Muscle layer of duodenum (tissue), 2 donors: ENCODE data around the gene TTBK2.

Experiments
- H3K27ac ChIP-seq: one replicate; pipeline ENCODE4 v1.7.0; 2013; ENCODE audit warnings: mild to moderate bottlenecking, low read length
- H3K27me3 ChIP-seq: one replicate; pipeline ENCODE4 v1.7.0; 2013; ENCODE audit warnings: low read depth, mild to moderate bottlenecking, control low read depth, low read length
- H3K36me3 ChIP-seq, 2 donors: one replicate each; pipeline ENCODE4 v1.7.0; 2013; ENCODE audit warnings: low read length in 2 of 2, control low read depth in 1 of 2, mild to moderate bottlenecking in 1 of 2; ENCODE audit not compliant: insufficient read depth in 2 of 2, control insufficient read depth in 1 of 2
- H3K4me1 ChIP-seq, 2 donors: one replicate each; pipeline ENCODE4 v1.7.0; 2013; ENCODE audit warnings: low read length in 2 of 2, mild to moderate bottlenecking in 2 of 2, control low read depth in 1 of 2, moderate library complexity in 1 of 2; ENCODE audit not compliant: insufficient read depth in 2 of 2, control insufficient read depth in 1 of 2
- H3K4me3 ChIP-seq, 2 donors: one replicate each; pipeline ENCODE4 v1.7.0; 2013; ENCODE audit warnings: low read length in 2 of 2, low read depth in 1 of 2, mild to moderate bottlenecking in 1 of 2
- H3K9me3 ChIP-seq, 2 donors: one replicate each; pipeline ENCODE4 v1.7.0; 2013; ENCODE audit warnings: low read length in 2 of 2, control low read depth in 1 of 2, mild to moderate bottlenecking in 1 of 2; ENCODE audit not compliant: control insufficient read depth in 1 of 2
- donor health status: healthy.

The TTBK2 gene

DNA sequence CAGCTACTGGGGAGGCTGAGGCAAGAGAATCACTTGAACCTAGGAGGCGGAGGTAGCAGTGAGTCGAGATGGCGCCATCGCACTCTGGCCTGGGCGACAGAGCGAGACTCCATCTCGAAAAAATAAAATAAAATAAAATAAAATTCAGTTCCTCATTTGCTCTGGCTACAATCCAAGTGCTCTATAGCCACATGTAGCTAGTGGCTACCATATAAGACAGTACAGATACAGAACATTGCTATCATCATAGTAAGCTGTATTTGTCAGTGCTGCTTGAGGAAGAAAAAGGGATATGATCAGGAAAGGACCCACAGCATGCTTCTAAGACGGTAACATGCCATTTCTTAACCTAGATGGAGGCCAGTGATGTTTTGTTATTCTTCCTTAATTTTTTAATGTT, 95.0 kb downstream of the TTBK2 start:
- Histone ChIP-seq H3K4me3 (no peak overlapping the region), H3K27ac (no peak overlapping the region), H3K27me3 (no peaks in the 10 kb centered on the region), H3K9me3 (no peaks in the 10 kb centered on the region), H3K36me3 (peaks cover 0 to 13% of the 10 kb centered on the region in 2 donors), H3K4me1 (no peaks in the 10 kb centered on the region)

DNA sequence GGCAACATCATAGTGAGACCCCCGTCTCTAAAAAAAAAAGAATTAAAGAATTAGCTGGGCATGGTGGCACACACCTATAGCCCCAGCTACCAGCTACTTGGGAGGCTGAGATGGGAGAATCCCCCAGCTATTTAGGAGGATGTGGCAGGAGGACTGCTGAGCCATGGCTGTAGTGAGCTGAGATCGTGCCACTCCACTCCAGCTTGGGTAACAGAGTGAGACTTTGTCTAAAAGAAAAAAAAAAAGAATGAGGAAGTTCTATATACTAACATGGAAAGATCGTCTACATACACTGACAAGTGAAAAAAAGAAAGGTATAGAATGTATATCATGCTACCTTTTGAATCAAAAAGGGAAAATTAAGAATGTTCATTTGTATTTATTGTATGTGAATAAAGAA, 99.8 kb downstream of the TTBK2 start:
- H3K27ac ChIP-seq: no peak overlapping the region
- H3K27me3 ChIP-seq: no peaks in the 10 kb centered on the region
- H3K4me1 ChIP-seq: peaks cover 0 to 4% of the 10 kb centered on the region in 2 donors
- no peak overlapping the region for H3K4me3 ChIP-seq
- peaks cover 0 to 3% of the 10 kb centered on the region in 2 donors for H3K36me3 ChIP-seq
- no peaks in the 10 kb centered on the region for H3K9me3 ChIP-seq

DNA sequence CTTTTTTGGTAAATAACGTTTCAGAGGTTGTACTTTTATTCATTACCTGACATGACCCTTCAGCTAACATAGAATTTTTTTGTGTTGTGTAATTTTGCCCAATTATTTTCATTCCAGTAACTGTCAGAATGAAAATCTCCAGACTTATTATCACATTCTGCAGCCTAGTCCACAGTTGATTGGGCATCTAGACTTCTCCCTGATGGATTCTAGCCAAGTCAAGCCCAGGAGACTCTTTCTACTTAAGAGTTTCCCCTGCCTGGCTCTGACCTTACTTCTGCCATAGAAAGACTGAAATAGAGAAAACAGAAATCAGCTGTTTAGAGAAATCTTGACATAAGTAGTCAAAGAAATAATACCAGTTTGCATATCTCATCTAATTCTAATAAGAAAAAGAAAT, 100.8 kb downstream of the TTBK2 start:
- no peak overlapping the region for H3K27ac ChIP-seq
- H3K36me3 ChIP-seq: peaks cover 0 to 3% of the 10 kb centered on the region in 2 donors
- H3K4me1 ChIP-seq: peaks cover 0 to 4% of the 10 kb centered on the region in 2 donors
- H3K9me3 ChIP-seq: no peaks in the 10 kb centered on the region
- H3K27me3 ChIP-seq: no peaks in the 10 kb centered on the region
- no peak overlapping the region for H3K4me3 ChIP-seq

DNA sequence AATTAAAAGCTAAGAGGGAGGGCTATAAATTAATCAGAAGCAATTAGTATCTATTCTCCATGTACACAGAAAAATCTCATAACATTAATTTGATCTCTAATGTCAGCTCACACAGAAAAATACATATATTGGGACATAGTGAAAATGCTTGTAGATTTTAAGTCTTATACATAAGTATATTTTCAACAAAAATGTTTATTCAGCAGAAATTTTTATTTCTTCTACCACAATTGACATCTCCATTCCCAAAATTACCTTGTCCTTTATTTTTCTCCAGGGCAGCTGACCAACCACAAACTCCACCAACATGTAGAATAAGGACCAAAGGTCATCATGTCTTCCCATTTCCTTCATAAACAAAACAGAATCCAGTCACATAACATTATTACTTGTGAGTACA, 109.1 kb downstream of the TTBK2 start:
- Histone ChIP-seq H3K4me1 (no peaks in the 10 kb centered on the region), H3K36me3 (peaks cover 10 to 19% of the 10 kb centered on the region in 2 donors), H3K4me3 (no peak overlapping the region), H3K27ac (no peak overlapping the region), H3K9me3 (no peaks in the 10 kb centered on the region), H3K27me3 (no peaks in the 10 kb centered on the region)

DNA sequence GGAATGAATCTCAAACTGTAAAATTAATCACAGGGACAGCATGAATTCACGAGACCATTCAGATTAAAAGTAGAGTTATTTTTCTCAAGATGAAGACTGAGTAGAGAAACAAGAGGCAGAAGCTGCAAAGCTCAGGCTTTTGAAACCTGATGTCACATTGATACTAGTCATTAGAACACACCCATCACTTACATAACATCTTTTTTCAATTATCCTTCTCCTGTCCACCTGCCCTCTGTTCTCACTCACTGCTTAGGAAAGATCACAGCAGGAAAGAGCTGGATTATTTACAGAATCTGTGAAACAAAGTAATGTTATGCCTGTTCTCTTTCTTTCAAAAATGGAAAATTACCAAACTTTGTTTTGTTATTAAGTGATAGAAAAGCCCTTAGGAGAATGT, 111.7 kb downstream of the TTBK2 start:
- H3K4me3 ChIP-seq: no peak overlapping the region
- H3K27ac ChIP-seq: no peak overlapping the region
- H3K9me3 ChIP-seq: no peaks in the 10 kb centered on the region
- H3K27me3 ChIP-seq: no peaks in the 10 kb centered on the region
- peaks cover 10 to 19% of the 10 kb centered on the region in 2 donors for H3K36me3 ChIP-seq
- no peaks in the 10 kb centered on the region for H3K4me1 ChIP-seq

DNA sequence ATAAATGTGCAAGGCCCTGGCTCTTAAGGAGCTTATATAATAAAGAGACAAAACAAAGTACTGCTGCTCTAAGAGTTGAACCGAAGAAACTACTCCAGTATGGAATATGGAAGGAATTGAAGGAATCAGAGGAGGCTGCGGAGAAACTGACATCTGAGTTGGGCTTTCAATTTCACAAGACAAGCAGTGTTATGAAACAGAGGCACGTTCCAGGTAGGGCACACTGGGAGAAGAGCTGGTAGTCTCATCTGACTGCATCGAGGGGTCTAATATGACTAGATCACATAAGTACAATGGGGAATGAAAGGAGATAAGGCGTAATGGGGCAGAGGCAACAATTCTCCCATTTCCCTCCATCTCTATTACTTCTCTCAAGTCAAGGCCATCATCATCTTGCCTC, 115.3 kb downstream of the TTBK2 start:
- H3K27ac ChIP-seq: no peak overlapping the region
- no peaks in the 10 kb centered on the region for H3K9me3 ChIP-seq
- H3K4me1 ChIP-seq: no peaks in the 10 kb centered on the region
- no peak overlapping the region for H3K4me3 ChIP-seq
- peaks cover 5 to 44% of the 10 kb centered on the region in 2 donors for H3K36me3 ChIP-seq
- H3K27me3 ChIP-seq: no peaks in the 10 kb centered on the region

DNA sequence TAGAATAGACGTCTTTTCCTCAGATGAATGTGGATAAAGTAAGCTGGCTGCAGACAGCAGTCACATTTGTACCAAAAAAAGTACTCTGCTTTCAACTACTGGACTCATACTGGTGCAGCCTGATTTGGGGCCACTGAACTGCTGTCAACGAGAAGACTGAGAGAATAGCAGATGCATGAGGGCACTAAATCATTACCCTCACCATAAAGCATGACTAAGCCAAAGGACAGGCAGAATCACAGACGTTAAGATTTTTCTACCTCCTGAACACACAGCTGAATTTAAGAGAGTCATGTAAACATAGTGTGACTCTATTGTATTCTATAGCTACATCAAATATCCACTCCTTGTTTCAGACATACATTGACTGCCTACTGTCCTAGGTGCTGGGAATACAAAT, 115.8 kb downstream of the TTBK2 start:
- Histone ChIP-seq H3K27me3 (no peaks in the 10 kb centered on the region), H3K4me1 (no peaks in the 10 kb centered on the region), H3K36me3 (peaks cover under 1 to 39% of the 10 kb centered on the region in 2 donors), H3K27ac (no peak overlapping the region), H3K4me3 (no peak overlapping the region), H3K9me3 (no peaks in the 10 kb centered on the region)

DNA sequence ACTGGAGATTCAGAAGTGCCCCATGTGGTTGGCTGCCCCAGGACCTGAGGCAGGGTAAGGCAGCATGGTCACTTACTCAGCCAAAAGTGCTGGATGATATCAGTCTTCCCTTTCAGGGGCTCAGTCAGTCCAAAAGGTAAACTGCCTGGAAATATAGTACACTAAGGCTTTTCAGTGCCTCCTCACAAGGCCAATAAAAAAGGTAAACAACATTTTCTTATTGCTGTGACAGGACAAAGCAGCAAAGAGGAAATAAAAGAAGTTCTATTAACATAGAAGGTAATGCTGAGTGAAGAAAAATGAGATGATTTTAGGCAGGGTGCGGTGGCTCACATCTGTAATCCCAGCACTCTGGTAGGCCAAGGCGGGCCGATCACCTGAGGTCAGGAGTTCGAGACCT, 117.1 kb downstream of the TTBK2 start:
- Histone ChIP-seq H3K36me3 (peaks cover 0 to 31% of the 10 kb centered on the region in 2 donors), H3K4me1 (no peaks in the 10 kb centered on the region), H3K27ac (no peak overlapping the region), H3K27me3 (no peaks in the 10 kb centered on the region), H3K9me3 (no peaks in the 10 kb centered on the region), H3K4me3 (no peak overlapping the region)

DNA sequence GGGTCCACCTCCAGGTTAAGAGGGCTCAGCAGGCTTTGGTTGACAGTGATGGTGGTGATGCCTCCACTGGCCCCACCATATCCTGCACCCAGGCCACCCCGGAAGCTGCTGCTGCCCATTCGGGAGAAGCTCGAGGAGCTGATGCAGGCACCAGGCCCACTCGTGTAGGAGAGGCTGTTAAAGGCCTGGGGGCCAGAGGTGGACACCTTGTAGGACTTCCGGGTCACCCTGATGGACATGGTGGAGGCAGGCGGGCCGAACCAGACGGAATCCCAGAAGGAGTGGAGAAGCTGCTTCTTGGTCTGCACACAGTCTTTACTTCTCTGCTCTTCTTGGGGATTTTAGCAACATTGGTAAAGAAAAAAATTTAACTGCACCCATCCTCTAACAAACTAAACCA, 118.4 kb downstream of the TTBK2 start:
- no peaks in the 10 kb centered on the region for H3K27me3 ChIP-seq
- no peaks in the 10 kb centered on the region for H3K4me1 ChIP-seq
- no peak overlapping the region for H3K27ac ChIP-seq
- no peaks in the 10 kb centered on the region for H3K9me3 ChIP-seq
- H3K36me3 ChIP-seq: peaks cover 0 to 31% of the 10 kb centered on the region in 2 donors
- H3K4me3 ChIP-seq: no peak overlapping the region

DNA sequence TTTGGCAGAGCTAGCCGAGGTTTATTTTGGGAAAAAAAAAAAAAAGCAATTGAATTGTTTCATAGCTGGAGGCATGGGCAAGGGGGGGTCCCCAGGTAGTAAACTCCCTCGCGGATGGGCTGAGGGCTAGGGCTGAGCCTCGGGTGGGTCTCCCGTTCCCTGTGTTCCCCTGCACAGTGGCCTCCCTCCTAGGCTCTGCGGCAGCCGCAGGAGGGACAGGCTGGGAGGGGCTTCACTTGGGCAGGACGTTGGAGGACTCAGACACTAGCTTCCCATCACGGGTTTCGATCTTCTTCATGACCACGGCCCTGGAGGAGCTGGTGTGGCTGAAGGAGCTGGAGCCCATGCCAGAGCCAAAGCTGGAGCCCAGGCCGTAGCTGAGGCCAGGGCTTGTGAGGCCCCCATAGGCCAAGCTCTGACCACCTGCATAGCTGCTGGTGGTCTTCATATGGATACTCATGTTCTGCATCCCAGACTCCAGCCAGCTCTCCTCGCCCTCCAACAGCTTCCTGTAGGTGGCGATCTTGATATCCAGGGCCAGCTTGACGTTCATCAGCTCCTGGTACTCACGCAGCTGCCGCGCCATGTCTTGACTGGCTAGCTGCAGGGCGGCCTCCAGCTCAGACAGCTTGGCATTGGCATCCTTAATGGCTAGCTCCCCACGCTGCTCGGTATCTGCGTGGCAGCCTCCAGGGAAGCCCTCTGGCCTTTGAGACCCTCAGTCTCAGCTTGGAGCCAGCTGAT, 119.7 kb downstream of the TTBK2 start:
- Histone ChIP-seq H3K4me1 (no peaks in the 10 kb centered on the region), H3K9me3 (no peaks in the 10 kb centered on the region), H3K27me3 (no peaks in the 10 kb centered on the region), H3K36me3 (peaks cover 0 to 31% of the 10 kb centered on the region in 2 donors), H3K27ac (no peak overlapping the region), H3K4me3 (no peak overlapping the region)

DNA sequence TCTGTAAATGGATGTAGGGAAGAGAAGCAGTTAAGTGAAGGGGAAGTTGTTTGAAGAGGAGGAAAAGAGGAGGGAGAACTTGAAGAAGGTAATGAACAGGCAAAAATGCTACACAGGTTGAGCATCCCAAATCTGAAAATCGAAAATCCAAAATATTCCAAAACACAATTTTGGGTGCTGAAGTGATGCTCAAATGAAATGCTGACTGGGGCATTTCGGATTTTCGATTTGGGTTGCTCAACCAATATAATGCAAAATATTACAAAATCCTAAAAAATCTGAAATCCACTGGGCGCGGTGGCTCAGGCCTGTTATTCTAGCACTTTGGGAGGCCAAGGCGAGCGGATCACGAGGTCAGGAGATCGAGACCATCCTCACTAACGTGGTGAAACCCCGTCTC, 121.8 kb downstream of the TTBK2 start:
- H3K9me3 ChIP-seq: no peaks in the 10 kb centered on the region
- peaks cover 0 to 37% of the 10 kb centered on the region in 2 donors for H3K36me3 ChIP-seq
- no peaks in the 10 kb centered on the region for H3K27me3 ChIP-seq
- no peak overlapping the region for H3K27ac ChIP-seq
- no peaks in the 10 kb centered on the region for H3K4me1 ChIP-seq
- no peak overlapping the region for H3K4me3 ChIP-seq
